Transverse colon (tissue), 4 donors: Measurements from ENCODE around the gene PLEKHM2. TPM values are rescaled to one million over a fixed set of nuclear protein-coding genes. Genes with fewer than 3 reads are reported as not detected.
A peak's percentile ranks its signal among the peaks of the same experiment; 100 is the strongest.

Source experiments
- DNase-seq: peaks from one replicate; pipeline ENCODE4 v3.0.0-alpha.2; 2019
- H3K27ac ChIP-seq, 4 donors: fragments of 200-600 bp; sonication (generic); 2 replicates each; pipeline ENCODE4 v1.5.1; 2016 to 2018; ENCODE audit warnings: inconsistent platforms in 4 of 4
- H3K27me3 ChIP-seq: fragments of 200-600 bp; sonication (generic); 2 replicates; pipeline ENCODE4 v1.5.1; 2017; ENCODE audit warnings: inconsistent platforms
- H3K36me3 ChIP-seq, 4 donors: fragments of 200-600 bp; sonication (generic); 2 replicates each; pipeline ENCODE4 v1.5.1; 2017 to 2019; ENCODE audit warnings: inconsistent platforms in 4 of 4
- H3K4me1 ChIP-seq, 4 donors: fragments of 200-600 bp; sonication (generic); 2 replicates each; pipeline ENCODE4 v1.5.1; 2017 to 2020; ENCODE audit warnings: inconsistent platforms in 4 of 4
- H3K4me3 ChIP-seq, 4 donors: fragments of 200-600 bp; sonication (generic); 1 replicate in 1 of 4; 2 replicates in 3 of 4; pipeline versions ENCODE4 v1.5.1 to v1.6.1; 2017 to 2019; ENCODE audit warnings: inconsistent platforms in 4 of 4
- H3K9me3 ChIP-seq, 2 donors: fragments of 200-600 bp; sonication (generic); 2 replicates each; pipeline ENCODE4 v1.5.1; 2017 to 2019; ENCODE audit warnings: inconsistent platforms in 2 of 2
- CTCF ChIP-seq, 5 experiments: fragments of 200-600 bp in 3 of 5; fragments of 450-650 bp in 2 of 5; sonication (generic) in 3 of 5; IDR thresholded peaks; 1 replicate in 2 of 5; 2 replicates in 3 of 5; pipeline ENCODE4 v1.5.1; 2016 to 2017; ENCODE audit warnings: antibody characterized with exemption in 5 of 5, inconsistent platforms in 3 of 5, mild to moderate bottlenecking in 2 of 5, moderate library complexity in 1 of 5
- EP300 ChIP-seq: sonication (generic); formaldehyde crosslinking; IDR thresholded peaks from one replicate; pipeline ENCODE4 v1.6.1; 2017; ENCODE audit warnings: antibody characterized with exemption, low read depth
- POLR2A ChIP-seq: fragments of 450-650 bp; IDR thresholded peaks from one replicate; pipeline ENCODE4 v1.6.1; 2016; ENCODE audit warnings: antibody characterized with exemption, mild to moderate bottlenecking, moderate library complexity
- POLR2AphosphoS5 ChIP-seq, 3 donors: sonication (generic); formaldehyde crosslinking; IDR thresholded peaks; one replicate each; pipeline ENCODE4 v1.6.1; 2016; ENCODE audit warnings: antibody characterized with exemption in 3 of 3
- WGBS, 2 donors: methylation state at CpG; one replicate each; pipeline ENCODE4 v1.1.5; 2018; ENCODE audit warnings: low coverage in 1 of 2; 5-methylcytosine and 5-hydroxymethylcytosine counted together
- in situ Hi-C, 4 donors: fragments of 200-750 bp; cut with MboI; loops; one replicate each; pipeline versions ENCODE4 v1.15.0 to v1.15.1; 2017; ENCODE audit warnings: low sequenced_read_pairs in 3 of 4, low pct_ligation_motif_present in 1 of 4, low pct_unique_long_range_greater_than_20kb in 1 of 4
- intact Hi-C: fragments of 100-400 bp; cut with DNase I; formaldehyde crosslinking; loops from one replicate; pipeline ENCODE4 v1.15.1; 2023; ENCODE audit warnings: low total_unique reads
- total RNA-seq, 4 donors: library from RNA; depleted of rRNA; stranded (reverse); fragments of >200 nt; gene quantifications; one replicate each; pipeline ENCODE4 v1.1.0, GENCODE V29; 2016

The PLEKHM2 gene
- total RNA-seq, 4 donors from 2014 or later, result 27.7 to 40.3 (median 33.0) TPM

- peak overlapping the region in 1 of 4 donors; percentile 14 for H3K27ac ChIP-seq
- no peak for DNase-seq
- peaks cover 11 to 53% (median 26%) of the 10 kb centered on the region in 4 donors for H3K4me1 ChIP-seq
- no peaks in the 10 kb centered on the region for H3K36me3 ChIP-seq
- 72% methylated on average over 6 of the region's 6 CpGs; no CpG with 5 or more reads in 1 of the 2 donors for WGBS, 2 donors
- intact Hi-C loops (no loop called here), in situ Hi-C loops (no loop called here)
- no peaks in the 10 kb centered on the region for H3K27me3 ChIP-seq
- no peak for TF ChIP-seq POLR2A
- no peak for TF ChIP-seq CTCF (IDR thresholded peaks at IDR 0.05)
- no peak for TF ChIP-seq POLR2AphosphoS5 (IDR thresholded peaks at IDR 0.05)
- no peak for TF ChIP-seq EP300
- H3K4me3 ChIP-seq, result no peak overlapping the region
- H3K9me3 ChIP-seq, result no peaks in the 10 kb centered on the region
Observed at GRCh38 chr1:15700508-15700907, 16.4 kb downstream of the PLEKHM2 start.

GRCh38 chr1:15701784-15702183 is 17.7 kb downstream of the PLEKHM2 start:
- WGBS, 2 donors, result 93% methylated on average over 2 to 8 of the region's 8 CpGs
- H3K27ac ChIP-seq, result peak overlapping the region in 1 of 4 donors; percentile 85
- H3K4me3 ChIP-seq, result no peak overlapping the region
- DNase-seq, result no peak
- intact Hi-C loops, result no loop called here
- peaks cover 11 to 51% (median 26%) of the 10 kb centered on the region in 4 donors for H3K4me1 ChIP-seq
- TF ChIP-seq POLR2AphosphoS5 (IDR thresholded peaks at IDR 0.05), result no peak
- no peak for TF ChIP-seq POLR2A
- no peak for TF ChIP-seq CTCF (IDR thresholded peaks at IDR 0.05)
- TF ChIP-seq EP300, result no peak
- no peaks in the 10 kb centered on the region for H3K36me3 ChIP-seq
- in situ Hi-C loops, result no loop called here
- no peaks in the 10 kb centered on the region for H3K9me3 ChIP-seq
- H3K27me3 ChIP-seq, result no peaks in the 10 kb centered on the region

- Histone ChIP-seq H3K4me1 (peaks cover 11 to 51% (median 25%) of the 10 kb centered on the region in 4 donors), H3K9me3 (no peaks in the 10 kb centered on the region), H3K27ac (peak overlapping the region; percentile 80 to 85 (median 84)), H3K27me3 (no peaks in the 10 kb centered on the region), H3K4me3 (no peak overlapping the region), H3K36me3 (no peaks in the 10 kb centered on the region)
- intact Hi-C loops (no loop called here), in situ Hi-C loops (no loop called here)
- DNase-seq, result peak; percentile 41
- 57 to 60% methylated on average over 9 to 19 of the region's 19 CpGs for WGBS, 2 donors
- peak in 3 of 5 experiments; percentile 18 to 23 (median 20) for TF ChIP-seq CTCF (IDR thresholded peaks at IDR 0.05)
- TF ChIP-seq POLR2AphosphoS5 (IDR thresholded peaks at IDR 0.05), result no peak
Observed at GRCh38 chr1:15702722-15703550, 18.8 kb downstream of the PLEKHM2 start.

- peak; percentile 49 for DNase-seq
- in situ Hi-C loops, result no loop called here
- Histone ChIP-seq H3K36me3 (no peaks in the 10 kb centered on the region), H3K27me3 (no peaks in the 10 kb centered on the region), H3K9me3 (no peaks in the 10 kb centered on the region), H3K4me3 (peak overlapping the region in 1 of 4 donors; percentile 8), H3K27ac (peak overlapping the region; percentile 80 to 85 (median 84)), H3K4me1 (peaks cover 11 to 48% (median 24%) of the 10 kb centered on the region in 4 donors)
- intact Hi-C loops, result no loop called here
- WGBS, 2 donors, result 54% methylated on average over 9 of the region's 9 CpGs; no CpG with 5 or more reads in 1 of the 2 donors
- TF ChIP-seq EP300 (peak; percentile 21), CTCF (IDR thresholded peaks at IDR 0.05) (no peak), POLR2AphosphoS5 (IDR thresholded peaks at IDR 0.05) (peak; percentile 37 to 71 (median 53)), POLR2A (peak; percentile 9)
Observed at GRCh38 chr1:15703562-15703961, 19.4 kb downstream of the PLEKHM2 start.
